Activated T-cell treated with anti-CD3 and anti-CD28 coated beads, Interleukin-2, amount 50 U/mL, for 4 hours (primary cell): ENCODE results near the gene ACTL6B. TPM values are rescaled to one million over a fixed set of nuclear protein-coding genes. Genes with fewer than 3 reads are reported as not detected.
A peak's percentile ranks its signal among the peaks of the same experiment; 100 is the strongest.
"Not testable (repeated sequence)": the region's sequence is repeated elsewhere in the genome, so short reads cannot be mapped to it uniquely, and the experiment has no call there.

ENCODE experiments used
- ATAC-seq, 2 donors: fragments of 200-7000 bp; cut with Tn5 transposase; one replicate each; pipeline ENCODE4 v1.10.0; 2021
- DNase-seq: peaks from one replicate; pipeline ENCODE4 v3.0.0-alpha.2; 2020
- H3K27me3 Mint-ChIP-seq: one replicate; pipeline ENCODE4 v1.8.0; 2021; ENCODE audit warnings: low read depth, mixed read lengths
- H3K36me3 Mint-ChIP-seq: one replicate; pipeline ENCODE4 v1.8.0; 2022; ENCODE audit warnings: mixed read lengths; ENCODE audit not compliant: insufficient read depth
- H3K4me1 Mint-ChIP-seq: one replicate; pipeline ENCODE4 v1.8.0; 2021; ENCODE audit warnings: low read depth, mixed read lengths
- H3K4me3 Mint-ChIP-seq: one replicate; pipeline ENCODE4 v1.8.0; 2021; ENCODE audit warnings: mild to moderate bottlenecking, moderate library complexity, mixed read lengths
- H3K9me3 Mint-ChIP-seq: one replicate; pipeline ENCODE4 v1.8.0; 2021; ENCODE audit warnings: mixed read lengths
- total RNA-seq, 3 donors: library from RNA; stranded (reverse); gene quantifications; one replicate each; pipeline ENCODE4 v1.2.1, GENCODE V29; 2021

Gene ACTL6B
- total RNA-seq, 3 donors from 2014 or later: not detected

DNA sequence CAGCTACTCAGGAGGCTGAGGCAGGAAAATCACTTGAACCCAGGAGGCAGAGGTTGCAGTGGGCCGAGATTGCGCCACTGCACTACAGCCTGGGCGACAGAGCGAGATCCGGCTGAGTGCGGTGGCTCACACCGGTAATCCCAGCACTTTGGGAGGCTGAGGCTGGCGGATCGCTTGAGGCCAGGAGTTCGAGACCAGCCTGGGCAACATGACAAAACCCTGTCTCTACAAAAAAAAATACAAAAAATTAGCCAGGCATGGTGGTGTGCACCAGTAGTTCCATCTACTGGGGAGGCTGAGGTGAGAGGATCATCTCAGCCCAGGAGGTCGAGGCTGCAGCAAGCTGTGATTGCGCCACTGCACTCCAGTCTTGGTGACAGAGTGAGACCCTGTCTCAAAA, 12.9 kb upstream of the ACTL6B start:
- H3K27me3 Mint-ChIP-seq, ATAC-seq, H3K36me3 Mint-ChIP-seq, H3K9me3 Mint-ChIP-seq, H3K4me1 Mint-ChIP-seq, DNase-seq, H3K4me3 Mint-ChIP-seq: not testable (repeated sequence)

DNA sequence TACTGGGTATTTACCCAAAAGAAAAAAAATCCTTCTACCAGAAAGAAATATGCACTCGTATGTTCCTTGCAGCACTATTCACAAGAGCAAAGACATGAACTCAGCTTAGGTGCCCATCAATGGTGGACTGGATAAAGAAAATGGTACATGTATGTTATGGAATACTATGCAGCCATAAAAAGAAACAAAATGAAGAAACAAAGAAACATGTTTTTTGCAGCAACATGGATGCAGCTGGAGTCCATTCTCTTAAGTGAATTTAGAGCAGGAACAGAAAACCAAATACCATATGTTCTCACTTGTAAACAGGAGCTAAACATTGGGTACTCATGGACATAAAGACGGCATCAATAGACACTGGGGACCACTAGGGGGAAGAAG, 11.8 kb upstream of the ACTL6B start:
- DNase-seq (no peak), ATAC-seq (no peak)
- H3K9me3 Mint-ChIP-seq: no peaks in the 10 kb centered on the region
- H3K36me3 Mint-ChIP-seq: no peaks in the 10 kb centered on the region
- no peaks in the 10 kb centered on the region for H3K27me3 Mint-ChIP-seq
- H3K4me3 Mint-ChIP-seq: no peak overlapping the region
- H3K4me1 Mint-ChIP-seq: peaks cover 2% of the 10 kb centered on the region

DNA sequence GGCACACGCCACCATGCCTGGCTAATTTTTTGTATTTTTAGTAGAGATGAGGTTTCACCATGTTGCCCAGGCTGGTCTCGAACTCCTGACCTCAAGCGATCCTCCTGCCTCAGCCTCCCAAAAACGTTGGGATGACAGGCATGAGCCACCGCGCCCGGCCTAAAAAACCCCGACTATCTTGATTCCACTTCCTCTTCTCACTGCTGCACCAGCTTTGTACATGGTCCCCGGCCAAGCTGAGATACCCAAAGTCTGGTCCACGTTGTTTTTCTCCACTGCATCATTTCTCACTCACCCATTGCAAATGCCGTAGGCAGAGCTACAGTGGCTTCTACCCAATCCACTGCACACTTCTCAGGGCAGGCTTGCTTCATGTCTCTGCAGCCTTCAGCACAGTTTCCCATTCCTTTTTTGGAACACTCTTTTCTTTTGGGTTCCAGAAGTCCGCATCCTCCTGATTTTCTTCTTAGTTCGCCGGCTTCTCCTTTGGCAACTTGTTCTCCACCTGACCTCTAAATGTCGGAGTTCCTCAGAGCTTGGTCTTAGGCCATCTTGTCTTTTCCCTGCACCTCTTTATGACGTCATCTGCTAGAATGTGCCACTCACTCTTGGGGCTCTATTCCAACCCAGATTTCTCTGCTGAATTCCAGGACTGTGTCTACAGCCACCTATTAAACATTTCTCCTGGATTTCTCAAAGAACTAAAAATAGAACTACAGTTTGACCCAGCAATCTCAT, 11.3 kb upstream of the ACTL6B start:
- Mint-ChIP-seq H3K4me1 (peaks cover under 1% of the 10 kb centered on the region), H3K27me3 (no peaks in the 10 kb centered on the region), H3K9me3 (no peaks in the 10 kb centered on the region), H3K4me3 (no peak overlapping the region), H3K36me3 (no peaks in the 10 kb centered on the region)
- no peak for ATAC-seq
- DNase-seq: no peak

DNA sequence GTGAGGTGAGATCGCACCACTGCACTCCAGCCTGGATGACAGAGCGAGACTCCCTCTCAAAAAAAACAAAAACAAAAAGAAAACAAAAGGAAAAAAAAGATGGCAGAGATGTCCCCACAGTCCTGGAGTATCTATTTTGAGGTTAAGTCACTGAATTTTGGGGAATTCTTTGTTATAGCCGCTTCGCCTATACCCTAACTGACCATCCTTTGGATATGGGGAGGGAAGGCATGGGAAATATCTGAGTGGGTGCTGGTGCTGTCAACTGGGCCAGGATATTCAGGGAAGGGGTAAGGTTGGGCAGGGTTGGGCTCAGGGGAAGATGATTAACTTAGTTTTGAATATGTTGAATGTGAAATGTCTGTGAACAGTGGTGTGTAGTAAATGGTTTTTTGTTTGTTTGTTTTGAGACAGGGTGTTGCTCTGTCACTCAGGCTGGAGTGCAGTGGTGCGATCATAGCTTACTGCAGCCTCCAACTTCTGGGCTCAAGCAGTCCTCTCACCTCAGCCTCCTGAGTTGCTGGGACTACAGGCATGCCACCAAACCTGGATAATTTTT, 9.0 kb upstream of the ACTL6B start:
- Mint-ChIP-seq H3K27me3 (no peaks in the 10 kb centered on the region), H3K36me3 (no peaks in the 10 kb centered on the region), H3K9me3 (no peaks in the 10 kb centered on the region), H3K4me1 (no peaks in the 10 kb centered on the region), H3K4me3 (no peak overlapping the region)
- no peak for ATAC-seq
- no peak for DNase-seq

DNA sequence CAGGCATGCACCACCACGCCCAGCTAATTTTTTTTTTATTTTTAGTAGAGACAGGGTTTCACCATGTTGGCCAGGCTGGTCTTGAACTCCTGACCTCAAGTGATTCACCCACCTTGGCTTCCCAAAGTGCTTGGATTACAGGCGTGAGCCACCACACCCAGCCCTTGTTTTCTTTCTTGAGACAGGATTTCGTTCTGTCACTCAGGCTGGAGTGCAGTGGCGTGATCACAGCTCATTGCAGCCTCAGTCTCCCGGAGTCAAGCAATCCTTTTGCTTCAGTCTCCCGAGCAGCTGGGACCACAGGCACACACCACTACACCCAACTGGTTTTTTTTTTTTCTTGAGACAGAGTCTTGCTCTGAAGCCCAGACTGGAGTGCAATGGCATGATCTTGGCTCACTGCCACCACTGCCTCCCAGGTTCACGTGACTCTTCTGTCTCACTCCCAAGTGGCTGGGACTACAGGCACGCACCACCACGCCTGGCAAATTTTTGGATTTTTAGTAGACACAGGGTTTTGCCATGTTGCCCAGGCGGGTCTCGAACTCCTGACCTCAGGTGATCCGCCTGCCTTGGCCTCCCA, 6.0 kb upstream of the ACTL6B start:
- DNase-seq, ATAC-seq, H3K4me3 Mint-ChIP-seq, H3K36me3 Mint-ChIP-seq, H3K9me3 Mint-ChIP-seq, H3K4me1 Mint-ChIP-seq: not testable (repeated sequence)
- H3K27me3 Mint-ChIP-seq: peaks cover 16% of the 10 kb centered on the region

DNA sequence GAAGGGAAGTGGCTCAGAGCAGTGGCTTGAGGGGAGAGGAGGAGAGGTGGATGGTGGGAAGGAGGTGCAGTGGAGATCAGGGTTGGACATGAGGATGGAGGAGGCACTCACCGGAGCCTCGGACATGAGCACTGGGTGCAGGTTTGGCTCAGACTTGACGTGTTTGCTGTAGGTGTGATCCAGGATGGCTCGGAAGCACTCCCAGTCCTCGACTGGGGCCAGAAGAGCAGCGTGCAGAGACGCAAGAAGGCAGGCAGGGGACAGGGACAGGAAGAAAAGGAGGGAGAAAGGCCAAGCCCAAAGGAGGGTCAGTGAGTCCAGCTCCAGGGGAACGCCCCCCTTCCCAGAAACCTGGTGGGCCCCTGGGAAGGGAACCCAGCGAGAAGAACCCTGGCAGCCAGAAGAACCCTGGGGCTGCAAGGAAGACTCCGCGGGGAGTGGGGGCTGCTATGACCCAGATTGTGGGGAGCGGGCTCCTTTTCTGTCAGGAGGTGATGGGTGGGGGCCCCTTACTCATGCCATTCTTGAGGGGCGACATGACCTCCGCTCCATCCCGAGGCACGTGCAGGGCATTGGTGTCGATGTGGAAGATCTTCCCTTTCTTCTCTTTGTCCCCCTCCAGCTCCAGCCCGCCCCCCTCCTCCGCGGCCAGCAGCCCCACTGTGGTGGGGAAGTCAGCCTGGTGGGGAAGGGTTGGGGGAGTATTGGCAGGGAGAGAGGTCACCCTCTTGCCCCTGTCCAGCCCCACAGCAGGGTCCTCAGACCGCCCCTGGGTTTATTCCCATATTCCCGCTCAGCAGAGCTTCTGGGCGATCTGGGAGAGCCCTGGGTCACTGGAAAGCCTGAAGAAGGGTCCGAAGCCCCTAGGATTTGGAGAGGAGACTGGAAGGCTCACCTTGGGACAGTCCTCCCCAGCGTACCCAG, 1.1 kb downstream of the ACTL6B start:
- no peaks in the 10 kb centered on the region for H3K36me3 Mint-ChIP-seq
- no peak overlapping the region for H3K4me3 Mint-ChIP-seq
- H3K4me1 Mint-ChIP-seq: peaks cover 2% of the 10 kb centered on the region
- ATAC-seq: no peak
- H3K9me3 Mint-ChIP-seq: no peaks in the 10 kb centered on the region
- no peak for DNase-seq
- peaks cover 54% of the 10 kb centered on the region for H3K27me3 Mint-ChIP-seq

DNA sequence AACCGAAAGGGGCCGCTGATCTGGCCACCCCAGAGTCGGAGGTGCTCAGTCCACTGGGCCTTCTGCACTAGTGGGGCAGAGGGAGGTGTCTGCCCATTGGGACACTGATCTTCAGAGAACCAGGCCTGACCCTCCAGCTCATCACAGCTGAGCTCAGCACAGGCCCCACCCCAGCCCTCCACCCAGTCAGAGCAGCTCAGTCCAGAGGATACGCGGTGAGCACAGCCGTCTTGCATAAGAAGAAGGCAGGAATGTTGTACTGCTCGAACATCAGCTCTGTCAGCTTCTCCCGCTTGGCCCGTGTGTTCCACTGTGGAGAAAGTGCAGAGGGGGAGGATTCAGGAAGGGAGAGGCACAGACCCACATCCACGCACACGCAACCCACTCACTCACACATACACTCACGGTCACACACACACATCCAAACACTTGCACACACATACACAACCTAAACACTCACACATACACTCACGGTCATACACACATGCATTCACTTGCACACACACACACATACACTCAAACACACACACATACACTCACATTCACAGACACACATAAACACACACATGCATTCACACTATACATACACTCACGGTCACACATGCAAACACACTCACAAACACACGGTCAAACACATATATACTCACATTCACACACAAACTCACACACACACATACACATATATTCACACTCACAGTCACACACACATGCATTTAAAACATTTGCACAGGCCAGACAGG, 6.3 kb downstream of the ACTL6B start:
- H3K9me3 Mint-ChIP-seq: no peaks in the 10 kb centered on the region
- DNase-seq: no peak
- H3K4me3 Mint-ChIP-seq: no peak overlapping the region
- no peak for ATAC-seq
- H3K36me3 Mint-ChIP-seq: no peaks in the 10 kb centered on the region
- H3K4me1 Mint-ChIP-seq: peaks cover 2% of the 10 kb centered on the region
- H3K27me3 Mint-ChIP-seq: peaks cover 45% of the 10 kb centered on the region

DNA sequence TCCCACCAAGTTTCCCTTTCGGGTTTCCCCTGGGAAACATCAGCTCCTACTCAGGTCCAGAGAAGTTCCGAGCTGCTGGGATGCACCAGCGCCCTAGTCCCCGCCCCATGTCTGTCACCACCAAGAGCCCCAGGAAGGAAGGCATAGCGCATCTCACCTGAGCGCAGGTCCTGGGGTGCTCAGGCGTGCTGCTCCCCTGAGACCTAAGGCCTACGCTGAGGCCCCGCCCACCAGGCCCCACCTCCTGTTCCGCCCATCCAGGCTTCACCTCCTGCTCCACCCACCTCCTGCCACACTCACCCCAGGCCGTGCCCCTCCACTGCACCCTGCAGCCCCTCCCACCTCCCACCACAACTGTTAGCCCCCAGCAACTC, 13.7 kb downstream of the ACTL6B start:
- peaks cover 12% of the 10 kb centered on the region for H3K27me3 Mint-ChIP-seq
- ATAC-seq (peak; percentile 50 to 72), DNase-seq (no peak)
- no peaks in the 10 kb centered on the region for H3K36me3 Mint-ChIP-seq
- H3K4me1 Mint-ChIP-seq: no peaks in the 10 kb centered on the region
- no peaks in the 10 kb centered on the region for H3K9me3 Mint-ChIP-seq
- H3K4me3 Mint-ChIP-seq: no peak overlapping the region

DNA sequence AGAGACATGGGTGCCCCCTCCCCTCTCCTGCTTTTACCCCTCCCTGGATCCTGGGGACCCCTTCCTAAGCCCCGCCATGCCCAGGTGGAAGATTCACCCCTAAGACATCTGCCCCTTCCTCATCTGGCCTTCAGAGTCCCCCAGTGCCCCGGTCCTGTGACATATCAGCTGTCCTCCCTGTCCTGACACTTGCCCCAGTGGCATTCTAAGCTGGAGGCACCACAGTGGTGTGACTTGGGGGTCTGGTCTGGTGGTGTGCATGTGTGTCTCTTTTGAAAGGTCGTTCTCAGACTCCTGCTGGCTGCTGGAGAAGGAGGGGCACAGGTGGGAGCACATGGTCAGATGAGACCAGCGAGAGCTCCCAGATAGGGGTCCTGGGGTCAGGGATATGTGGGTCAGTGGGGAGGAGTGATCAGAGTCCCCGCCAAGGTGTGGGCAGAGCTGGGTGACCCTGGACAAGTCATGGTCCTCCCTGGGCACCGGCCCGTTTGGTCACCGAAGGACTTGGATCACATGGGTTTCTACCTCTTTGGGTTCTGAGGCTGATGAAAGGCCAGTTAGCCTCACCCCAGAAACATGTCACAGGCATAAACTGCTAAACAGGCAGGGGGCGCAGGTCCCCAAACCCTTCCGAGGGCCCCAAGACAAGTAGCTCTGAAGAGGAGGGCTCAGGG, 14.3 kb downstream of the ACTL6B start:
- H3K27me3 Mint-ChIP-seq: peaks cover 9% of the 10 kb centered on the region
- no peak for ATAC-seq
- H3K4me3 Mint-ChIP-seq: no peak overlapping the region
- no peaks in the 10 kb centered on the region for H3K9me3 Mint-ChIP-seq
- no peak for DNase-seq
- H3K4me1 Mint-ChIP-seq: no peaks in the 10 kb centered on the region
- no peaks in the 10 kb centered on the region for H3K36me3 Mint-ChIP-seq

DNA sequence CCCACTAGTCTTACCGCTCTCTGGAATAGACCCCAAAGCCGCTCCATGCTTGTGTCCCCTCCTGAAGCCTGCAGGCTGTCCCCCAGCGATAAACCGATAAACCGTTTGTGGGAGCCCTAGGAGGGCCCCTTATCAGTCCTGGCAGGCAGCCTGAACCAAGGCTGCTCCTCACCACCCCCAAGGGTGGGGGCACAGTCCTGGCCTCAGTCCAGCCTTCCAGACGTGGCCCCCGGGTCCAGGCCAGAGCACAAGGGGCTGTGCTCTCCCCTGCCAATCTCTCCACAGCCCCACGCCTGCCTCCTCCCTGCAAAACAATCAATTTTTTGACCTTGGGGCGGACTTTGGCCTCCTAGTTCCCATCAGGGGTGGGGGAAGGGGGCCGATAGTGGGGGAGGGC, 14.8 kb downstream of the ACTL6B start, which contains the start of gene TFR2:
TFR2 (minus strand) TSS at position 90 of the 397 bp plus-strand sequence; CDS start at position 47, 43 bp downstream.
- no peaks in the 10 kb centered on the region for H3K36me3 Mint-ChIP-seq
- H3K4me1 Mint-ChIP-seq: no peaks in the 10 kb centered on the region
- peaks cover 5% of the 10 kb centered on the region for H3K27me3 Mint-ChIP-seq
- ATAC-seq (no peak), DNase-seq (no peak)
- no peaks in the 10 kb centered on the region for H3K9me3 Mint-ChIP-seq
- H3K4me3 Mint-ChIP-seq: no peak within 1 kb of the TSS

DNA sequence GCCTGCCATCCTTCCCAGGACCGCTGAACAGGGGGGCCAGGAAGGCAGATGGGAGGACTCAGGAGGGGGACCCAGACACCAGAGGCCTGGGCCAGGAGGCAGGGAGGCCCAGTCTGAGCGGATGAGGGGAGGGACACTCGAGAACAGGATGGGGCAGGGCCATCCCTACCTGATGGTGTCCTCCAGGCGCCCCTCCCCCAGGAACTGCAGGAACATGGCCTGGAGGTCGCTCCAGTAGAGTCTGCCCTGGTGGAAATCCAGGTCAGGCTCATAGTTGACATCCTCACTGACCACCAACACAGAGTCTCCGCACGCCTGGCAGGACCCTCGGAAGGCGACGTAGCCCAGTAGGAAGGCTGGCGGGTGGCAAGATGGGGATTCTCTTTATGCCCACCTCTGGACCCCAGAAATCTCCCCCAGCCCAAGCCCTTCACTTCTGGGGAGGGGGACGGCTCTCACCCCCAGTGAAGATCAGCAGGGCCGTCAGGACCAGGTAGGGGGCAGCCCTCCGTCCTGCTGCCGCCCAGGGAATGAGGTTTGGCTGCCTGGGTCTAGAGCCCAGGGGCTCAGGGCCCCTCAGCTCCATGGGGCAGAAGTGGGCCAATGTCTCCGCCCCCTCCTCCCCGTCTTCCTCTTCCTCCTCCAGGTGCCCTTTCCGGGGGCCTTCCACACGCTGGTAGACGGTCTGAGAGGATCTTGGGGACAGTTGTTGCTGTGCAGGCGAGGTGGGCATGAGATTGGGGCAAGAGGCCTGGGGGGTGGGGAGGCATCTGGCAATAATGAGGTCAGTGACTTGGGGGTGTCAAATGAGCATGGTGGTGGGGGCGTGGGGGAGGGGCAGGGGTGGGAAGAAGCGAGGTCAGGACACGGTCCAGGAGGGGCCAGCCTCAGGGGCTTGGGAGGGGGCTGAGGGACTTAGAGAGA, 15.5 kb downstream of the ACTL6B start:
- H3K4me3 Mint-ChIP-seq: no peak overlapping the region
- H3K36me3 Mint-ChIP-seq: peaks cover under 1% of the 10 kb centered on the region
- DNase-seq: no peak
- H3K4me1 Mint-ChIP-seq: no peaks in the 10 kb centered on the region
- no peak for ATAC-seq
- no peaks in the 10 kb centered on the region for H3K27me3 Mint-ChIP-seq
- H3K9me3 Mint-ChIP-seq: no peaks in the 10 kb centered on the region

DNA sequence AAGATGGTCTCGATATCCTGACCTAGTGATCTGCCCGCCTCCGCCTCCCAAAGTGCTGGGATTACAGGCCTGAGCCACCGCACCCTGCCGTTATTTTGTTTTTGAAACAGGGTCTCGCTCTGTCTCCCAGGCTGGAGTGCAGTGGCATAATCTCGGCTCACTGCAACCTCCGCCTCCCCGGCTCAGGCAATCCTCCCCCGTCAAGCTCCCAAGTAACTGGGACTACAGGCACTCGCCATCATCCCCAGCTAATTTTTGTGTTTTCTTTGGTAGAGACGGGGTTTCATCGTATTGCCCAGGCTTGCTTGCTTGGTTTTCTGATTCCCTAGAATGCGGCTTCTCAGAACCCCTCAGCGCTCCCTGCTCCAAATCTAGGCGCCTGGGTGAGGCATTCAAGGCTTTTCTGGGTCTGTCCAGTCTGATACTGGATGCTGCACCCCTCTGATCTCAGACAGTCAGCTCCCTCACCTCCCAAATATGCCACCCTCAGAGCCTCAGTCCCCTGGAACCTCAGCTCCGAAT, 16.2 kb downstream of the ACTL6B start:
- Mint-ChIP-seq H3K36me3 (peaks cover 2% of the 10 kb centered on the region), H3K9me3 (no peaks in the 10 kb centered on the region), H3K4me3 (no peak overlapping the region), H3K27me3 (no peaks in the 10 kb centered on the region), H3K4me1 (no peaks in the 10 kb centered on the region)
- DNase-seq (no peak), ATAC-seq (no peak)
